ENCODE results near the gene IL12RB1.
A peak's percentile ranks its signal among the peaks of the same experiment; 100 is the strongest.

The IL12RB1 gene

DNA sequence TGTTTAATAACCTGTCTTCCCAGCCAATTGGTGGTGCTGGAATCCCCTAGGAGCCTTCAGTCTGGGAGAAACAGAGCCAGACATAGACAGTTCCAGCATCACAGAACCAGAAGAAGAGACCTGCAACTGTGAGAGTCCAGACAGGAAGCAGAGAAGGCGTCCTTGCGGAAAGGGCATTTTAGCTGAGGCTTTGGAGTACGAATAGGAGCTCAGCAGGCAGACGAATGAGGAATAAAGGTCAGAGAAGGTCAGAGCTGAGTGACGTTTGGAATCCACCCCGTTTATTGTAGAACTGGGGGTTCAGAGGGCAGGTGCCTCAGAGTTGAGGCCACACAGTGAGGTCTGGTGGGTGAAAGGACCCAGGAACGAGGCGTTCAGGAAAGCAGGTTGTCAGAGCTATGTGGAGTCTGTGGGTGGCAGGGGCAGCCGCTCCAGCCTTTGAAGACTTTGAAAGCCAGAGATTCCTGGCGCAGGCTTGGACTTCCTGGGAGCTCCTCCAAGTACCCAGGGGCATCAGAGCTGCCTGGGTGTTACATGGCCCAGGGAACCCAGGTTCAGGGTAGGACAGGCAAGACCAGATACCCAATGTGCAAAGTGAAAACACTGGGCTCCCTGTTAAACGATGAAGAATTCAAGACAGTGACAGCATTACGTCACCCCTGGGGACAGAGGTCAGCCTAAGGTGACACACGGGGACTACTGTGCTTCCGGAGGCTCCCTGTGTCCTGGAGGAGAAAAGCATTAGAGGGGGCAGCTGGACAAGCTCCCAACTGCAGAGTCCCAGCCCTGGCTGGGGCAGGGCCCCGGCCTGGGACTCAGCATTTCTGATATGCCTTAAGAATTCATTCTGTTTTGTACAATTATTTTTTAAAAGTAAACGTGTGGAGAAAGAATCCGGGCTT lies 73.3 kb downstream of the IL12RB1 start:
- peak in 5 of 51 donors; percentile 4 to 34 (median 25) for DNase-seq

DNA sequence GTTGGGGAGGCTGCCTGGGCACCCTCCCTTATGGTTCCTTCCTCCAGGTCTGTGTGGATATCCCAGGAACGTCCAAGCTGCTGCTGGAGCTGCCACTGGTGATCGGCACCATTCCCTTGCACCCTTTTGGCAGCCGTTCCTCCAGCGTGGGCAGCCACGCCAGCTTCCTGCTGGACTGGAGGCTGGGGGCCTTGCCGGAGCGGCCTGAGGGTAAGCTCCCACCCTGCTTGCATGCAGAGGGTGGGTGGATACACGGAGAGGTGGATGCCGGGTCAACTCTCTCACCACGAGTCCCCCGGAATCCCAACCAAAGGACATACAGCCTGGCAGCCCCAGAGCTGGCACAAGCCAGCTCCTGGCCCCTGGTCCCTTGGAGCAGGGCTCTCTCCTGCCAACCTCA lies 76.6 kb downstream of the IL12RB1 start:
- peak in 1 of 51 donors; percentile 25 for DNase-seq

DNA sequence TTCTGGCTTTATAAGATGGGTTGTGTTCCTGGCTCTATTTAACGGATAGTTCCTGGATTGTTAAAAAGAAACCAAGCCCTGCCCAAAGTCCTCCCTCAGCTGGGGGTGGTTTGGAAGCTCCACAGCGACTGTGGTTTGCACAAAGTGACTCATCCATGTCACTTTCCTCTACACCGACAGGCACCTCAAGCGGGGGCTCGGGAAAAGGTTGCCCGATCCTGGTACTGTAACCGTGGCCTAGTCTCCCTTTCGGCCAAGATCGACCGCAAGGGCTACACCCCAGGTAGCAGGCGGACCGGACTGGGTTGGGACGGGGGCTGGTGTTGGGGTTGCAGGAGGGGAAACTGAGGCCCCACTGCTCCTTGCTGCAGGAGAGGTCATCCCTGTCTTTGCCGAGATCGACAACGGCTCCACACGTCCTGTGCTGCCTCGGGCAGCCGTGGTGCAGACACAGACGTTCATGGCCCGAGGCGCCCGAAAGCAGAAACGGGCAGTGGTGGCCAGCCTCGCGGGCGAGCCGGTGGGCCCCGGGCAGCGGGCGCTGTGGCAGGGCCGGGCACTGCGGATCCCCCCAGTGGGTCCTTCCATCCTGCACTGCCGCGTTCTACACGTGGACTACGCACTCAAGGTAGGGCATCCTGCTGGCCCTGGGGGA lies 77.2 kb downstream of the IL12RB1 start:
- peak in 1 of 51 donors; percentile 3 for DNase-seq

Data from hypothalamus (tissue), 51 donors.